IMR-90 (cell line): ENCODE results near the gene SEMA6A. TPM values are rescaled to one million over a fixed set of nuclear protein-coding genes. Genes with fewer than 3 reads are reported as not detected.

Source experiments
- ATAC-seq: fragments of 200-7000 bp; cut with Tn5 transposase; 2 replicates; pipeline ENCODE4 v1.9.1; 2020; ENCODE audit warnings: low read depth, mild to moderate bottlenecking, moderate library complexity
- BruUV-seq: library from RNA; stranded (reverse); fragments of 400-500 nt; replicated peaks from 2 replicates; lab custom pipeline; 2021; lab: Mats Ljungman, UMichigan
- CTCF ChIA-PET: fragments of 300-600 bp; formaldehyde crosslinking; extraction: SDS; loops from one replicate; lab custom pipeline; 2021; ENCODE audit warnings: antibody characterized with exemption; lab: Yijun Ruan, JAX
- POLR2A ChIA-PET: fragments of 300-600 bp; sonication (Branson Sonifier 250); formaldehyde crosslinking; loops from one replicate; lab custom pipeline; 2022; ENCODE audit warnings: antibody characterized with exemption; ENCODE audit not compliant: unreplicated experiment; lab: Charles Lee
- DNase-seq: peaks from one replicate; pipeline ENCODE4 v3.0.0; 2013
- H2AFZ ChIP-seq: replicated peaks from 2 replicates; pipeline ENCODE3; 2013; ENCODE audit warnings: low read length, mild to moderate bottlenecking; ENCODE audit not compliant: poor library complexity
- H2AK5ac ChIP-seq: 2 replicates; pipeline ENCODE4 v1.6.1; 2013; ENCODE audit warnings: low read depth, low read length, inconsistent platforms
- H2AK9ac ChIP-seq: replicated peaks from 2 replicates; pipeline ENCODE3; 2013; ENCODE audit warnings: mild to moderate bottlenecking, low read depth, low read length, moderate library complexity; ENCODE audit not compliant: poor library complexity
- H2BK120ac ChIP-seq: 2 replicates; pipeline ENCODE4 v1.6.1; 2013; ENCODE audit warnings: low read depth, low read length, inconsistent platforms
- H2BK15ac ChIP-seq: 3 replicates; pipeline ENCODE4 v1.6.1; 2013; ENCODE audit warnings: low read depth, low read length, inconsistent platforms
- H2BK20ac ChIP-seq: 2 replicates; pipeline ENCODE4 v1.6.1; 2013; ENCODE audit warnings: low read depth, mild to moderate bottlenecking, inconsistent platforms, low read length, moderate library complexity
- H2BK5ac ChIP-seq: 2 replicates; pipeline ENCODE4 v1.6.1; 2013; ENCODE audit warnings: mild to moderate bottlenecking, low read depth, low read length, inconsistent platforms; ENCODE audit not compliant: poor library complexity, severe bottlenecking
- H3K14ac ChIP-seq: replicated peaks from 2 replicates; pipeline ENCODE4 v1.6.1; 2013; ENCODE audit warnings: low read depth, low read length, inconsistent platforms
- H3K18ac ChIP-seq: 2 replicates; pipeline ENCODE4 v1.6.1; 2013; ENCODE audit warnings: low read depth, low read length, control low read depth
- H3K23ac ChIP-seq: 2 replicates; pipeline ENCODE4 v1.6.1; 2013; ENCODE audit warnings: low read depth, low read length, inconsistent platforms
- H3K27ac ChIP-seq: 2 replicates; pipeline ENCODE4 v1.5.1; 2013; ENCODE audit warnings: mild to moderate bottlenecking, control low read depth, low read length; ENCODE audit not compliant: insufficient read depth
- H3K27me3 ChIP-seq: 2 replicates; pipeline ENCODE4 v1.6.1; 2013; ENCODE audit warnings: low read length; ENCODE audit not compliant: control insufficient read depth, insufficient read depth
- H3K36me3 ChIP-seq: 2 replicates; pipeline ENCODE4 v1.6.1; 2013; ENCODE audit warnings: low read length, mixed read lengths; ENCODE audit not compliant: control insufficient read depth, insufficient read depth
- H3K4ac ChIP-seq: 2 replicates; pipeline ENCODE4 v1.6.1; 2013; ENCODE audit warnings: low read depth, low read length, inconsistent platforms
- H3K4me1 ChIP-seq: 2 replicates; pipeline ENCODE4 v1.6.1; 2013; ENCODE audit warnings: low read length, mixed read lengths; ENCODE audit not compliant: control insufficient read depth, insufficient read depth
- H3K4me2 ChIP-seq: 2 replicates; pipeline ENCODE4 v1.6.1; 2013; ENCODE audit warnings: low read depth, mild to moderate bottlenecking, control low read depth, low read length, moderate library complexity
- H3K4me3 ChIP-seq: 2 replicates; pipeline ENCODE4 v1.5.1; 2013; ENCODE audit warnings: low read depth, mild to moderate bottlenecking, control low read depth, low read length, moderate library complexity; ENCODE audit not compliant: insufficient read depth
- H3K56ac ChIP-seq: 2 replicates; pipeline ENCODE4 v1.6.1; 2013; ENCODE audit warnings: low read length, inconsistent platforms; ENCODE audit not compliant: insufficient read depth; ENCODE audit errors: extremely low read depth
- H3K79me1 ChIP-seq, 2 experiments: 2 replicates each; pipeline ENCODE4 v1.6.1; 2013; ENCODE audit warnings: low read length in 2 of 2, inconsistent platforms in 1 of 2, low read depth in 1 of 2
- H3K9ac ChIP-seq: 2 replicates; pipeline ENCODE4 v1.6.1; 2013; ENCODE audit warnings: low read depth, low read length, control low read depth
- H3K9me1 ChIP-seq: 2 replicates; pipeline ENCODE4 v1.6.1; 2013; ENCODE audit warnings: low read length, inconsistent platforms; ENCODE audit not compliant: insufficient read depth
- H3K9me3 ChIP-seq: 2 replicates; pipeline ENCODE4 v1.6.1; 2013; ENCODE audit warnings: low read length; ENCODE audit not compliant: control insufficient read depth, insufficient read depth
- H4K20me1 ChIP-seq: 2 replicates; pipeline ENCODE4 v1.6.1; 2013; ENCODE audit warnings: low read length, inconsistent platforms; ENCODE audit not compliant: insufficient read depth
- H4K5ac ChIP-seq: 2 replicates; pipeline ENCODE4 v1.6.1; 2013; ENCODE audit warnings: mild to moderate bottlenecking, low read depth, low read length, control low read depth
- H4K8ac ChIP-seq, 2 experiments: 2 replicates each; pipeline ENCODE4 v1.6.1; 2013; ENCODE audit warnings: low read depth in 2 of 2, low read length in 2 of 2, control low read depth in 1 of 2, inconsistent platforms in 1 of 2
- H4K91ac ChIP-seq: 2 replicates; pipeline ENCODE4 v1.6.1; 2013; ENCODE audit warnings: low read depth, low read length, inconsistent platforms; ENCODE audit not compliant: insufficient read depth
- CHD1 ChIP-seq: IDR thresholded peaks from 2 replicates; pipeline ENCODE4 v1.6.1; 2012; ENCODE audit warnings: low read depth, low read length, improper control_type of control experiment
- MAFK ChIP-seq: IDR thresholded peaks from 2 replicates; pipeline ENCODE4 v1.6.1; 2012; ENCODE audit warnings: low read depth, low read length, improper control_type of control experiment
- MXI1 ChIP-seq: IDR thresholded peaks from 2 replicates; pipeline ENCODE4 v1.6.1; 2012; ENCODE audit warnings: low read depth, mild to moderate bottlenecking, low read length, moderate library complexity, borderline replicate concordance
- POLR2A ChIP-seq: IDR thresholded peaks from 2 replicates; pipeline ENCODE4 v1.6.1; 2012; ENCODE audit warnings: mild to moderate bottlenecking, low read depth, low read length
- RAD21 ChIP-seq: IDR thresholded peaks from 2 replicates; pipeline ENCODE4 v1.6.1; 2012; ENCODE audit warnings: low read length, improper control_type of control experiment
- RFX5 ChIP-seq: IDR thresholded peaks from 2 replicates; pipeline ENCODE4 v1.8.0; 2012; ENCODE audit warnings: low read depth, mild to moderate bottlenecking, low read length, moderate library complexity
- SMC3 ChIP-seq: fragments of 150-350 bp; IDR thresholded peaks from 2 replicates; pipeline ENCODE4 v1.6.1; 2016; ENCODE audit warnings: low read depth, mild to moderate bottlenecking, antibody characterized with exemption, low read length, moderate library complexity
- WGBS, 2 experiments: methylation state at CpG; one replicate each; pipeline versions ENCODE4 v1.1.5 to v1.1.7; 2013; ENCODE audit warnings: missing lambda C conversion rate in 2 of 2; ENCODE audit not compliant: insufficient read length in 1 of 2; ENCODE audit errors: extremely low coverage in 2 of 2; 5-methylcytosine and 5-hydroxymethylcytosine counted together
- dilution Hi-C: fragments of 300-500 bp; cut with HindIII; formaldehyde crosslinking; loops from one replicate; pipeline ENCODE4 v1.14.3; 2018; ENCODE audit warnings: low sequenced_read_pairs; ENCODE audit not compliant: unreplicated experiment
- in situ Hi-C: fragments of 300-500 bp; cut with MboI; formaldehyde crosslinking; loops from 3 replicates; pipeline ENCODE4 v1.14.3; 2019; ENCODE audit warnings: low sequenced_read_pairs, inconsistent platforms, mixed read lengths
- intact Hi-C: fragments of 100-400 bp; cut with micrococcal nuclease; formaldehyde crosslinking; loops from 2 replicates; pipeline ENCODE4 v1.10.0; 2022
- polyA plus RNA-seq, 3 experiments: library from polyadenylated mRNA; depleted of rRNA; stranded (reverse); fragments of >200 nt; gene quantifications; 2 replicates each; pipeline ENCODE4 v1.2.3, GENCODE V29; 2012; ENCODE audit warnings: low replicate concordance in 1 of 3
- total RNA-seq: library from RNA; depleted of rRNA; stranded (reverse); fragments of >200 nt; gene quantifications from 2 replicates; pipeline ENCODE4 v1.2.3, GENCODE V29; 2012
- TF ChIP-seq, protein P1 (sequence below): fragments of 150-350 bp; IDR thresholded peaks from 2 replicates; pipeline ENCODE4 v1.6.1; 2017; ENCODE audit warnings: mild to moderate bottlenecking, antibody characterized with exemption, low read length, low read depth

The SEMA6A gene
- total and polyA plus RNA-seq, 2 of the 4 experiments (the other 2 are of a cell fraction): 0.27 to 0.36 TPM

GRCh38 chr5:116525674-116526073, 48.9 kb downstream of the SEMA6A start:
- H3K9me1 ChIP-seq: no peaks in the 10 kb centered on the region
- CTCF ChIA-PET: no interaction called here
- intact Hi-C loops: no loop called here
- no peak for DNase-seq
- no peak overlapping the region for H2AK9ac ChIP-seq
- BruUV-seq: no TSS peak
- no peaks in the 10 kb centered on the region for H3K36me3 ChIP-seq
- no peak overlapping the region for H2BK5ac ChIP-seq
- no peak overlapping the region for H4K8ac ChIP-seq
- H2BK120ac ChIP-seq: no peak overlapping the region
- H3K27ac ChIP-seq: no peak overlapping the region
- H3K56ac ChIP-seq: no peak overlapping the region
- no peak overlapping the region for H2BK20ac ChIP-seq
- POLR2A ChIA-PET: no interaction called here
- no peak overlapping the region for H2BK15ac ChIP-seq
- H3K14ac ChIP-seq: no peak overlapping the region
- no peaks in the 10 kb centered on the region for H3K79me1 ChIP-seq
- H3K18ac ChIP-seq: no peak overlapping the region
- H4K20me1 ChIP-seq: no peaks in the 10 kb centered on the region
- H2AFZ ChIP-seq: no peak overlapping the region
- H3K4me1 ChIP-seq: no peaks in the 10 kb centered on the region
- dilution Hi-C loops: no loop called here
- H3K4ac ChIP-seq: no peak overlapping the region
- no peak for ATAC-seq
- H3K23ac ChIP-seq: no peak overlapping the region
- no peak overlapping the region for H3K4me2 ChIP-seq
- H3K4me3 ChIP-seq: no peak overlapping the region
- no CpG with 5 or more reads among the region's 3 CpGs for WGBS, 2 experiments
- no peak overlapping the region for H3K9ac ChIP-seq
- no peak overlapping the region for H4K5ac ChIP-seq
- H3K9me3 ChIP-seq: no peaks in the 10 kb centered on the region
- H4K91ac ChIP-seq: no peak overlapping the region
- TF ChIP-seq RAD21 (no peak), SMC3 (no peak), CHD1 (no peak), MXI1 (no peak), MAFK (no peak), RFX5 (no peak), POLR2A (no peak)
- TF ChIP-seq, protein P1, sequence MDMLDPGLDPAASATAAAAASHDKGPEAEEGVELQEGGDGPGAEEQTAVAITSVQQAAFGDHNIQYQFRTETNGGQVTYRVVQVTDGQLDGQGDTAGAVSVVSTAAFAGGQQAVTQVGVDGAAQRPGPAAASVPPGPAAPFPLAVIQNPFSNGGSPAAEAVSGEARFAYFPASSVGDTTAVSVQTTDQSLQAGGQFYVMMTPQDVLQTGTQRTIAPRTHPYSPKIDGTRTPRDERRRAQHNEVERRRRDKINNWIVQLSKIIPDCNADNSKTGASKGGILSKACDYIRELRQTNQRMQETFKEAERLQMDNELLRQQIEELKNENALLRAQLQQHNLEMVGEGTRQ: no peak
- H3K27me3 ChIP-seq: no peaks in the 10 kb centered on the region
- in situ Hi-C loops: no loop called here
- no peak overlapping the region for H2AK5ac ChIP-seq
